GM10248 (cell line): ENCODE data around the gene TMEM39A.

ENCODE experiments used
- CTCF ChIA-PET: fragments of 300-600 bp; sonication (Branson Sonifier 250); formaldehyde crosslinking; extraction: SDS; loops from one replicate; lab custom pipeline; 2021; ENCODE audit warnings: antibody characterized with exemption; lab: Yijun Ruan, JAX
- POLR2A ChIA-PET: fragments of 350-650 bp; sonication (Branson Sonifier 250); formaldehyde crosslinking; extraction: SDS; loops from one replicate; lab custom pipeline; 2020; ENCODE audit warnings: antibody characterized with exemption; lab: Yijun Ruan, JAX
- DNase-seq: peaks from one replicate; pipeline ENCODE4 v3.0.0; 2012; ENCODE audit errors: extremely low spot score
- CTCF ChIP-seq: IDR thresholded peaks from 2 replicates; pipeline ENCODE4 v1.5.1; 2012; ENCODE audit warnings: mild to moderate bottlenecking, low read depth; ENCODE audit errors: extremely low read depth, missing control alignments, control extremely low read depth

TMEM39A gene

GRCh38 chr3:119500901-119501300 lies 37.5 kb upstream of the TMEM39A start:
- DNase-seq: no peak
- no peak for TF ChIP-seq CTCF
- ChIA-PET CTCF (interaction anchor here (0.8 to 1.9 kb wide), 5 partner anchors 26 to 135 kb away, joined by 3 to 4 read pairs (median 3); no protein-coding TSS in a partner anchor), POLR2A (no interaction called here)

- POLR2A ChIA-PET: no interaction called here
These were observed 36.9 kb upstream of the TMEM39A start for GRCh38 chr3:119500265-119500664.

GRCh38 chr3:119498186-119499011 lies 35.0 kb upstream of the TMEM39A start, which contains the start of gene TIMMDC1:
TIMMDC1 (plus strand) TSS chr3:119498547; CDS start chr3:119498734, 187 bp downstream.
- CTCF ChIA-PET: interaction anchor here (0.5 to 1.9 kb wide), 8 partner anchors 9 to 265 kb away, joined by 3 to 12 read pairs (median 4); no protein-coding TSS in a partner anchor
- peak; percentile 99 for DNase-seq
- TF ChIP-seq CTCF: no peak
- POLR2A ChIA-PET: interaction anchor here (0.5 to 1.7 kb wide), 7 partner anchors 8 to 36 kb away, joined by 3 to 5 read pairs (median 4); partner anchors contain the start of genes POGLUT1 and TMEM39A

More at GRCh38 chr3:119500265-119500664, 36.9 kb upstream of the TMEM39A start:
- TF ChIP-seq CTCF: no peak
- no peak for DNase-seq
- CTCF ChIA-PET: interaction anchor here (0.8 to 1.9 kb wide), 7 partner anchors 14 to 100 kb away, joined by 3 to 7 read pairs (median 3); no protein-coding TSS in a partner anchor

- ChIA-PET POLR2A (interaction anchor here (0.5 to 1.7 kb wide), 5 partner anchors 9 to 35 kb away, joined by 3 to 5 read pairs (median 4); partner anchors contain the start of genes POGLUT1 and TMEM39A), CTCF (interaction anchor here (0.5 to 1.9 kb wide), 6 partner anchors 9 to 264 kb away, joined by 3 to 12 read pairs (median 3); no protein-coding TSS in a partner anchor)
- TF ChIP-seq CTCF: no peak
- DNase-seq: no peak
These were observed 34.4 kb upstream of the TMEM39A start for GRCh38 chr3:119497820-119498185.

- no peak for TF ChIP-seq CTCF
- no peak for DNase-seq
- CTCF ChIA-PET: interaction anchor here (0.9 to 2.3 kb wide), 3 partner anchors 10 to 186 kb away, joined by 4 to 10 read pairs (median 4); no protein-coding TSS in a partner anchor
- POLR2A ChIA-PET: no interaction called here
These were observed 31.2 kb upstream of the TMEM39A start for GRCh38 chr3:119494597-119494996.

GRCh38 chr3:119492810-119493209 lies 29.4 kb upstream of the TMEM39A start:
- DNase-seq: no peak
- ChIA-PET POLR2A (no interaction called here), CTCF (interaction anchor here (2.3 kb wide), 1 partner anchor 8 kb away, joined by 10 read pairs; no protein-coding TSS in a partner anchor)
- no peak for TF ChIP-seq CTCF
